Spleen (tissue), 11 donors: ENCODE results near the gene PLB1. TPM values are rescaled to one million over a fixed set of nuclear protein-coding genes. Genes with fewer than 3 reads are reported as not detected.

Experiments
- DNase-seq: peaks from one replicate; pipeline ENCODE4 v3.0.0-alpha.2; 2020
- H3K27ac ChIP-seq, 8 donors: fragments of 200-600 bp; sonication (generic) in 7 of 8; 1 replicate in 4 of 8; 2 replicates in 4 of 8; pipeline versions ENCODE4 v1.5.0 to v1.8.0; 2016 to 2021; ENCODE audit warnings: inconsistent platforms in 4 of 8, mild to moderate bottlenecking in 4 of 8, moderate library complexity in 1 of 8
- H3K27me3 ChIP-seq, 7 donors: fragments of 200-600 bp; sonication (generic) in 6 of 7; replicated peaks in 1 of 7; 1 replicate in 4 of 7; 2 replicates in 3 of 7; pipeline versions ENCODE4 v1.5.0 to v1.8.0; 2016 to 2021; ENCODE audit warnings: inconsistent platforms in 3 of 7, mild to moderate bottlenecking in 1 of 7
- H3K36me3 ChIP-seq, 6 donors: fragments of 200-600 bp; sonication (generic) in 5 of 6; 1 replicate in 4 of 6; 2 replicates in 2 of 6; pipeline versions ENCODE4 v1.5.0 to v1.8.0; 2016 to 2021; ENCODE audit warnings: inconsistent platforms in 2 of 6
- H3K4me1 ChIP-seq, 6 donors: fragments of 200-600 bp; sonication (generic) in 5 of 6; 1 replicate in 3 of 6; 2 replicates in 3 of 6; pipeline versions ENCODE4 v1.5.0 to v1.8.0; 2016 to 2021; ENCODE audit warnings: inconsistent platforms in 3 of 6
- H3K4me3 ChIP-seq, 8 donors: fragments of 200-600 bp; sonication (generic) in 7 of 8; 1 replicate in 4 of 8; 2 replicates in 4 of 8; pipeline versions ENCODE4 v1.5.0 to v1.8.0; 2016 to 2021; ENCODE audit warnings: inconsistent platforms in 4 of 8, mild to moderate bottlenecking in 4 of 8, moderate library complexity in 2 of 8
- H3K9me3 ChIP-seq, 8 donors: fragments of 200-600 bp; sonication (generic) in 7 of 8; 1 replicate in 4 of 8; 2 replicates in 4 of 8; pipeline versions ENCODE4 v1.5.0 to v1.8.0; 2016 to 2021; ENCODE audit warnings: inconsistent platforms in 4 of 8
- POLR2A ChIP-seq, 3 donors: fragments of 450-650 bp; IDR thresholded peaks; one replicate each; pipeline ENCODE4 v1.5.1; 2017; ENCODE audit warnings: antibody characterized with exemption in 3 of 3, mild to moderate bottlenecking in 1 of 3
- POLR2AphosphoS5 ChIP-seq, 3 donors: sonication (generic); formaldehyde crosslinking; IDR thresholded peaks; one replicate each; pipeline ENCODE4 v1.5.1; 2017; ENCODE audit warnings: antibody characterized with exemption in 3 of 3
- WGBS, 5 donors: extraction: QIAGEN DNeasy Blood & Tissue Kit in 3 of 5; methylation state at CpG; one replicate each; pipeline versions ENCODE4 v1.1.5 to v1.1.7; 2013 to 2018; 5-methylcytosine and 5-hydroxymethylcytosine counted together
- intact Hi-C: fragments of 100-400 bp; cut with DNase I; formaldehyde crosslinking; loops from one replicate; pipeline ENCODE4 v1.15.0; 2023; ENCODE audit warnings: low total_unique reads
- polyA plus RNA-seq, 3 donors: library from polyadenylated mRNA; stranded (reverse); fragments of 200-250 nt; gene quantifications; one replicate each; pipeline ENCODE4 v1.2.1, GENCODE V29; 2013
- total RNA-seq, 7 donors: library from RNA; depleted of rRNA in 3 of 7; stranded (reverse); fragments of >200 nt in 3 of 7; fragmentation: NEBNext Ultra II Directional in 4 of 7; extraction: Animal tissue kit (Norgen Biotek cat#: 25700) in 4 of 7; gene quantifications; one replicate each; pipeline versions ENCODE4 v1.1.0 to v1.2.1, GENCODE V29; 2016 to 2021
- TF ChIP-seq, protein P1 (sequence below), 11 experiments: fragments of 200-600 bp in 7 of 11; fragments of 450-650 bp in 4 of 11; sonication (generic) in 4 of 11; IDR thresholded peaks in 8 of 11; conservative IDR thresholded peaks in 3 of 11; 1 replicate in 7 of 11; 2 replicates in 4 of 11; pipeline versions ENCODE4 v1.4.0 to v1.8.0; 2016 to 2021; ENCODE audit warnings: antibody characterized with exemption in 11 of 11, inconsistent platforms in 4 of 11, mild to moderate bottlenecking in 1 of 11
- donor health status: healthy with polysubstance abuse.
- donor health status: DM: no; HTN: no; CAD: no; lungs with moderate emphysema.
- donor health status: DM: no; HTN: no; CAD: no.
- donor health status: Bipolar disorder and iron deficiency.
- donor health status: healthy.
- donor health status: DM: no; HTN: no; CAD: no.
- donor health status: DM: yes; HTN: yes; CAD: no.

The PLB1 gene
- total and polyA plus RNA-seq, 10 donors, result 3.8 to 45.7 (median 13.9) TPM

DNA sequence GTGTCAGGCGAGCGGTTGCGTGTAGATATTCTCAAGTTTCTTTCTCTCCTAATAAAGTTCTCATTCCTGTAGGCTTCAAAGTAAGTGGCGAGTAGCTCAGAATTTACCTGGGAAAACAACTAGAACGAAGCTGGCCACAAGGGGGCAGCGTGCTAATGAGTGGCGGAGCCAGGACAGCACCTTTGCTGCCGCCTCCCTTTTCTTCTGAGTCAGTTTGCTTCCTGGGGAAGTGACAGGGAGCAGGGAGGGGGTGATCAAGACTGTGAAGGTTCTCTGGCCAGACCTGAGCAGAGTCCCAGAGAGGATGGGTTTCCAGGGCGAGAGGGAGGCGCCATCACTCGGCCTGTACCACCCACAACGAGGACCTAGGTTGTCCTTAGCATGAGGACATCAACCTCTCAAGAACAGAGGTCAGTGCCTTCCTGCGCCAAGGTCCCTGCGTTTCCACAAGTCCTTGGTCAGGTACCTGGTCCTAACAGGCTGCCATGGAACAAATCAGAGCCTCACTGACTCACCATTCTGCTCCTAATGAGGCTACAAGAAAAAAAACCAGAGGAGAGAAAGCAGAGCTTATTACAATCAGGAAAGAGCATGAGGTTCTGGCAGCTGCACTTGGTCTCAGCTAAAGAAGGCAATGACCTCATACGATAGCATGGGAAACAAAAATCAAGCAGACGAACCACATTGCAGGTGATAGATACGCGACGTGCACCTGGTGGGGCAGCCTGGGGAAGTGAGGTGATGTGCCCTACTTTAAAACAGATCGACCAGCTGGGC, 98.7 kb downstream of the PLB1 start:
- Histone ChIP-seq H3K27me3 (no peaks in the 10 kb centered on the region), H3K36me3 (no peaks in the 10 kb centered on the region), H3K27ac (peak overlapping the region in 6 of 8 donors; percentile 15 to 86 (median 70)), H3K4me1 (peaks cover 9 to 21% (median 13%) of the 10 kb centered on the region in 6 donors), H3K9me3 (no peaks in the 10 kb centered on the region), H3K4me3 (peak overlapping the region in 1 of 8 donors; percentile 50)
- 24 to 31% (median 25%) methylated on average over 20 of the region's 20 CpGs for WGBS, 5 donors
- intact Hi-C loops, result loop anchor here (10.0 kb wide), 1 partner anchor 160 kb away; the partner anchor contains the start of gene PPP1CB
- TF ChIP-seq POLR2A (IDR thresholded peaks at IDR 0.05) (no peak), POLR2AphosphoS5 (IDR thresholded peaks at IDR 0.05) (peak; percentile 52 to 78 (median 62))
- TF ChIP-seq, protein P1, sequence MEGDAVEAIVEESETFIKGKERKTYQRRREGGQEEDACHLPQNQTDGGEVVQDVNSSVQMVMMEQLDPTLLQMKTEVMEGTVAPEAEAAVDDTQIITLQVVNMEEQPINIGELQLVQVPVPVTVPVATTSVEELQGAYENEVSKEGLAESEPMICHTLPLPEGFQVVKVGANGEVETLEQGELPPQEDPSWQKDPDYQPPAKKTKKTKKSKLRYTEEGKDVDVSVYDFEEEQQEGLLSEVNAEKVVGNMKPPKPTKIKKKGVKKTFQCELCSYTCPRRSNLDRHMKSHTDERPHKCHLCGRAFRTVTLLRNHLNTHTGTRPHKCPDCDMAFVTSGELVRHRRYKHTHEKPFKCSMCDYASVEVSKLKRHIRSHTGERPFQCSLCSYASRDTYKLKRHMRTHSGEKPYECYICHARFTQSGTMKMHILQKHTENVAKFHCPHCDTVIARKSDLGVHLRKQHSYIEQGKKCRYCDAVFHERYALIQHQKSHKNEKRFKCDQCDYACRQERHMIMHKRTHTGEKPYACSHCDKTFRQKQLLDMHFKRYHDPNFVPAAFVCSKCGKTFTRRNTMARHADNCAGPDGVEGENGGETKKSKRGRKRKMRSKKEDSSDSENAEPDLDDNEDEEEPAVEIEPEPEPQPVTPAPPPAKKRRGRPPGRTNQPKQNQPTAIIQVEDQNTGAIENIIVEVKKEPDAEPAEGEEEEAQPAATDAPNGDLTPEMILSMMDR (IDR thresholded peaks at IDR 0.05 in 8 of 11, conservative IDR thresholded peaks at IDR 0.05 in 3 of 11), result peak; percentile 62 to 89 (median 84)
- peak; percentile 95 for DNase-seq

DNA sequence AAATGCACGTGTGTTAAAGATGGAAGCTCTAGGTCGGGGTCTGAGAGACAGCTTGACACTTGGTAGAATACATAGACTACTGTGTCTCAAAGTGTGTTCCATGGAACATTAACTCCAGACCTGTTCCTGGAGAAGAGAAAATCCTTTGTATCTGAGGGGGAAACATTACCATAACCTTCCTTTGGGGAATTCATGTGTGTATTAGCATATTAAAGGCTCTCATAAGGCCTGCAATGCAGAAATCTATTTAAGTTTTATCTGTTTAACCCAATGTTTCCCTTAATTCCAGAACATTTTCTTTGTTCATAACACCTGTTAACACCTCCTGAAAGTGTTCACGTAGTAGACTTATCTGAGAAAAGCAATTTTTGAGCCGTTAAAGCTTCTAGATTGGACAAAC, 99.5 kb downstream of the PLB1 start:
- no peaks in the 10 kb centered on the region for H3K27me3 ChIP-seq
- TF ChIP-seq, protein P1 (IDR thresholded peaks at IDR 0.05 in 8 of 11, conservative IDR thresholded peaks at IDR 0.05 in 3 of 11), result no peak
- TF ChIP-seq POLR2AphosphoS5 (IDR thresholded peaks at IDR 0.05) (no peak), POLR2A (IDR thresholded peaks at IDR 0.05) (no peak)
- peak overlapping the region in 3 of 8 donors; percentile 62 to 86 (median 81) for H3K27ac ChIP-seq
- H3K9me3 ChIP-seq, result no peaks in the 10 kb centered on the region
- intact Hi-C loops, result loop anchor here (10.0 kb wide), 1 partner anchor 159 kb away; the partner anchor contains the start of gene PPP1CB
- H3K4me3 ChIP-seq, result no peak overlapping the region
- DNase-seq, result no peak
- WGBS, 5 donors, result 85 to 92% (median 86%) methylated on average over 4 of the region's 4 CpGs
- H3K36me3 ChIP-seq, result no peaks in the 10 kb centered on the region
- peaks cover 9 to 22% (median 13%) of the 10 kb centered on the region in 6 donors for H3K4me1 ChIP-seq

DNA sequence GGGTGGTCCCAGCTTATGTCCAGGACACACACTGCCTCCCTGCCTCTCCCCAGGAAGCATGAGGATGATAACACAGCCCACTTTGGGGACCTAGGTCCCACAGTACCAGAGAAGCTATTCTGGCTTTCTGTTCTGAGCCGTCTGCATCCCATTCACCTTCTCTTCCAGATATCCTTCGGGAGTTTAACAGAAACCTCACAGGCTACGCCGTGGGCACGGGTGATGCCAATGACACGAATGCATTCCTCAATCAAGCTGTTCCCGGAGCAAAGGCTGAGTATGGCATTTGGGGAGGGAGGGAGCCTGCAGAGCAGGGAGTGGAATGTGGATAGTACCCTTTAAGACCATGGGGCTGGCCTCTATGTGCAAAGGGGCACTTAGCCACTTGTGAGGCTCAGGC, 102.6 kb downstream of the PLB1 start:
- WGBS, 5 donors, result 85 to 96% (median 93%) methylated on average over 7 of the region's 7 CpGs
- H3K36me3 ChIP-seq, result no peaks in the 10 kb centered on the region
- H3K4me3 ChIP-seq, result no peak overlapping the region
- no peaks in the 10 kb centered on the region for H3K9me3 ChIP-seq
- H3K27me3 ChIP-seq, result no peaks in the 10 kb centered on the region
- no peak overlapping the region for H3K27ac ChIP-seq
- H3K4me1 ChIP-seq, result peaks cover 9 to 51% (median 16%) of the 10 kb centered on the region in 6 donors
- DNase-seq, result peak; percentile 36
- intact Hi-C loops, result loop anchor here (10.0 kb wide), 1 partner anchor 156 kb away; the partner anchor contains the start of gene PPP1CB
- TF ChIP-seq POLR2AphosphoS5 (IDR thresholded peaks at IDR 0.05) (no peak), POLR2A (IDR thresholded peaks at IDR 0.05) (no peak)
- TF ChIP-seq, protein P1 (IDR thresholded peaks at IDR 0.05 in 8 of 11, conservative IDR thresholded peaks at IDR 0.05 in 3 of 11), result no peak

DNA sequence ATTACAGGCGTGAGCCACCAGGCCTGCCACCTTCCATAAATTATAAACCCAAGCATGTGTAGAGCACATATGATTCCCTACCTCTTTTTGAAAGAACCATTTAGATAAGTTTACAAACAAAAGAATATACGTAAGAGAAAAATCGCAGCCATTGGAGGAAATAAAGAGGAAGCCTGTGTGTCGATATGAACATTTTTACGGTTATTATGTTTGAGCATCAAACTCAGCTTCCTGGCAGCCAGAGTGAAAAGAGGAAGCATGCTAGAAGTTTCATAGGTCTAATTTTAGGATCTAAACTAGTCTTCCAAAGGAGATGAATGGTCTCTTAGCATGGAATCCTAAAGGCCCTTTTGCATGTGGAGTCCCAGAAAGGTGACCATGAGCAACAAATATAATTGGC, 104.3 kb downstream of the PLB1 start:
- Histone ChIP-seq H3K27ac (peak overlapping the region in 7 of 8 donors; percentile 65 to 89 (median 77)), H3K4me1 (peaks cover 0 to 42% (median 6%) of the 10 kb centered on the region in 6 donors)
- TF ChIP-seq POLR2AphosphoS5 (IDR thresholded peaks at IDR 0.05), result no peak
- TF ChIP-seq, protein P1 (IDR thresholded peaks at IDR 0.05 in 8 of 11, conservative IDR thresholded peaks at IDR 0.05 in 3 of 11), result no peak
- no peak for TF ChIP-seq POLR2A (IDR thresholded peaks at IDR 0.05)

More for the DNA sequence above, 104.3 kb downstream of the PLB1 start:
- no peak for DNase-seq
- H3K27me3 ChIP-seq, result no peaks in the 10 kb centered on the region
- no peaks in the 10 kb centered on the region for H3K9me3 ChIP-seq
- WGBS, 5 donors, result 45 to 67% (median 54%) methylated on average over 5 of the region's 5 CpGs
- no peaks in the 10 kb centered on the region for H3K36me3 ChIP-seq
- H3K4me3 ChIP-seq, result peak overlapping the region in 1 of 8 donors; percentile 21
- intact Hi-C loops, result no loop called here
